Lower lobe of right lung (tissue), 2 donors: Measurements from ENCODE around the gene SRRD. TPM values are rescaled to one million over a fixed set of nuclear protein-coding genes. Genes with fewer than 3 reads are reported as not detected.

Experiments
- ATAC-seq, 2 donors: fragments of 200-7000 bp; cut with Tn5 transposase; one replicate each; pipeline ENCODE4 v1.9.1; 2020 to 2022; ENCODE audit warnings: mild to moderate bottlenecking in 2 of 2, moderate library complexity in 2 of 2
- DNase-seq: peaks from one replicate; pipeline ENCODE4 v3.0.0-alpha.2; 2020
- H3K27ac ChIP-seq: fragments of 200-600 bp; one replicate; pipeline ENCODE4 v1.8.0; 2022
- H3K27me3 ChIP-seq: fragments of 200-600 bp; one replicate; pipeline ENCODE4 v1.8.0; 2022; ENCODE audit warnings: low read depth
- H3K36me3 ChIP-seq: fragments of 200-600 bp; one replicate; pipeline ENCODE4 v1.8.0; 2022; ENCODE audit warnings: mild to moderate bottlenecking
- H3K4me1 ChIP-seq: fragments of 200-600 bp; one replicate; pipeline ENCODE4 v1.8.0; 2022
- H3K4me3 ChIP-seq: fragments of 200-600 bp; one replicate; pipeline ENCODE4 v1.8.0; 2022; ENCODE audit warnings: mild to moderate bottlenecking
- H3K9me3 ChIP-seq: fragments of 200-600 bp; one replicate; pipeline ENCODE4 v1.8.0; 2022
- intact Hi-C: fragments of 100-400 bp; cut with DNase I; formaldehyde crosslinking; loops from one replicate; pipeline ENCODE4 v1.11.0; 2022
- total RNA-seq: library from RNA; stranded (reverse); fragmentation: NEBNext Ultra II Directional; extraction: Animal tissue kit (Norgen Biotek cat#: 25700); gene quantifications from one replicate; pipeline ENCODE4 v1.2.1, GENCODE V29; 2021
- TF ChIP-seq, protein P1 (sequence below): fragments of 200-600 bp; IDR thresholded peaks from one replicate; pipeline ENCODE4 v1.8.0; 2022; ENCODE audit warnings: antibody characterized with exemption, mild to moderate bottlenecking
- donor health status: DM: no; HTN: yes; CAD: no; lungs with severe emphysema.

Gene SRRD
- total RNA-seq, 1 donor from 2014 or later = 18.1 TPM

GRCh38 chr22:26502688-26503561 is 19.2 kb downstream of the SRRD start:
- Histone ChIP-seq H3K4me1 (peaks cover 10% of the 10 kb centered on the region), H3K36me3 (peaks cover 100% of the 10 kb centered on the region), H3K4me3 (no peak overlapping the region), H3K27ac (no peak overlapping the region), H3K9me3 (no peaks in the 10 kb centered on the region), H3K27me3 (no peaks in the 10 kb centered on the region)
- peak; percentile 37 to 75 for ATAC-seq
- DNase-seq = no peak
- TF ChIP-seq, protein P1, sequence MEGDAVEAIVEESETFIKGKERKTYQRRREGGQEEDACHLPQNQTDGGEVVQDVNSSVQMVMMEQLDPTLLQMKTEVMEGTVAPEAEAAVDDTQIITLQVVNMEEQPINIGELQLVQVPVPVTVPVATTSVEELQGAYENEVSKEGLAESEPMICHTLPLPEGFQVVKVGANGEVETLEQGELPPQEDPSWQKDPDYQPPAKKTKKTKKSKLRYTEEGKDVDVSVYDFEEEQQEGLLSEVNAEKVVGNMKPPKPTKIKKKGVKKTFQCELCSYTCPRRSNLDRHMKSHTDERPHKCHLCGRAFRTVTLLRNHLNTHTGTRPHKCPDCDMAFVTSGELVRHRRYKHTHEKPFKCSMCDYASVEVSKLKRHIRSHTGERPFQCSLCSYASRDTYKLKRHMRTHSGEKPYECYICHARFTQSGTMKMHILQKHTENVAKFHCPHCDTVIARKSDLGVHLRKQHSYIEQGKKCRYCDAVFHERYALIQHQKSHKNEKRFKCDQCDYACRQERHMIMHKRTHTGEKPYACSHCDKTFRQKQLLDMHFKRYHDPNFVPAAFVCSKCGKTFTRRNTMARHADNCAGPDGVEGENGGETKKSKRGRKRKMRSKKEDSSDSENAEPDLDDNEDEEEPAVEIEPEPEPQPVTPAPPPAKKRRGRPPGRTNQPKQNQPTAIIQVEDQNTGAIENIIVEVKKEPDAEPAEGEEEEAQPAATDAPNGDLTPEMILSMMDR = peak; percentile 54
- intact Hi-C loops = no loop called here

- peaks cover 100% of the 10 kb centered on the region for H3K36me3 ChIP-seq
- TF ChIP-seq, protein P1 = no peak
- peaks cover 10% of the 10 kb centered on the region for H3K4me1 ChIP-seq
These were observed 20.1 kb downstream of the SRRD start for GRCh38 chr22:26503758-26504157.

DNA sequence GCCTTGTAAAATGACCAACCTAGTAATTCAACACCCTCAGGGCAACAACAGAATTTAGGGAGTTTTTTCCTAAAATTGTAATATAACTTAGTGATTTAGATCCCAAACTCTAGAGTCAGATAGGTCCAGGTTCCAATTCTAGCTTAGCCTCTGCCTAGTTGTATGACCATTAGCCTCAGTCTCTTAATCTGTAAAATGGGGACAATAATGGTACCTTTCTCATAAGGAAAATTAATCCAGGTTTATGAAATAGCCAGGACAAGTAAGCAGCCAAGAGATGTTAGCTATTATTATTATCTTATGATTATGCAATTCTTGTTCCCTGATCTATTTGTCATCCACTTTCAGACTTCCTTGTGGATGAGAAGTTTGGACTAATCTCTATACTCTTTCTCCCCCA is 24.5 kb downstream of the SRRD start:
- TF ChIP-seq, protein P1 = no peak
- peaks cover 25% of the 10 kb centered on the region for H3K4me1 ChIP-seq
- no peaks in the 10 kb centered on the region for H3K27me3 ChIP-seq
- no peaks in the 10 kb centered on the region for H3K9me3 ChIP-seq
- no peak overlapping the region for H3K4me3 ChIP-seq
- DNase-seq (no peak), ATAC-seq (no peak)
- intact Hi-C loops = no loop called here
- peaks cover 73% of the 10 kb centered on the region for H3K36me3 ChIP-seq
- no peak overlapping the region for H3K27ac ChIP-seq

More at GRCh38 chr22:26503758-26504157, 20.1 kb downstream of the SRRD start:
- H3K9me3 ChIP-seq = no peaks in the 10 kb centered on the region
- no peak for DNase-seq
- H3K27ac ChIP-seq = no peak overlapping the region
- intact Hi-C loops = no loop called here
- no peak for ATAC-seq
- no peaks in the 10 kb centered on the region for H3K27me3 ChIP-seq
- H3K4me3 ChIP-seq = no peak overlapping the region

DNA sequence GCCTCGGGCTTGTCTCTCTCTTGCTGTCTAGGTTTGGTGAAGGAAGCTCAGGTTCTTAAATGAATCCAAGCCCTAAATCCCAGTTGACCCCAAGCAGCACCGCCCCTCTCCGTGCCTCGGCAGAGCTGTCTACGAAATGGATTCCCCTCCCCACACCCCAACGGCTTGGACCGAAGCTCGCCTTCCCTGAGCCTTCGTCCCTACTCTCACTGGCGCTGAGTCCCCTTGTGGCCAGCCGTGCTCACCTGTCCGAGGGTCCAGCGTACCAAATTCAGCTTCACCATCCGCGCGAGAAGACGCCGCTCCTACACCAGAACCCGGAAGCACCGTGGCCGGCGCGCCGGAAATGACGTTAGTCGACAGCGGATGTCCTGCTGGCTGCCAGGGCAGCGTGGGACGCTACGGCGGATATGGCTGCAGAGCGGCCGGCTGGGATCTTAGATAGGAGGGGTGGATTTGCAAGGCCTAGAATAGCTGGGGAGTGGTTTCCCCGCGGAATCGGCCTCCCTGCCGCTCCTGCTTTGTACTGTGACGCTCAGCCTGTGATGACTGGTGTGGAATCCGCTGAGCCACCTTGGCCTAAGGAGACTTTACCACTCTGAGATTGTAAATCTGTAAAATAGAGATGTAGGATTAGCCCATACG is 28.6 kb downstream of the SRRD start, which contains the start of gene TFIP11:
TSS of gene TFIP11 (minus strand) at position 325 of the 645 bp plus-strand sequence. CDS start 2,201 bp downstream, outside the sequence.
- H3K4me1 ChIP-seq = peaks cover 24% of the 10 kb centered on the region
- intact Hi-C loops = no loop called here
- peak within 1 kb of the TSS; percentile 71 for H3K27ac ChIP-seq
- H3K9me3 ChIP-seq = no peaks in the 10 kb centered on the region
- TF ChIP-seq, protein P1 = no peak
- peaks cover 32% of the 10 kb centered on the region for H3K36me3 ChIP-seq
- no peaks in the 10 kb centered on the region for H3K27me3 ChIP-seq
- DNase-seq (peak; percentile 97), ATAC-seq (peak; percentile 98 to 100)
- peak within 1 kb of the TSS; percentile 74 for H3K4me3 ChIP-seq

DNA sequence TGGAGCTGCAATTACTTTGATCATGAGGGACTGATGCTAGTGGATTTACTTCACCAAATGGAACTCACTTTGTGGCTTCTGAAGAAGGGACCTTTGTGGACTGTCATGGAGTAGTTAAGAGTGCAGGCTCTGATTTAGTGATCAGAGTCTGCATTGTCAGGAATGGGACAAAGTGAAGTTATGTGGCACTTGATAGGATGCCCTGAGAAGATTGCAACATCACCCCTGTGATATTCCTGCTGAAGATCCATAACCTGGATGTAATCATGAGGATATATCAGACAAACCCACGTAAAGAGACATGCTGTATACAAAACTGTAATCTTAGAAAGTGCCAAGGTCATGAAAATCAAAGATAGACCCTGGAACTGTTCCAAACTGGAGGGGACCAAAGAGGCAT is 30.2 kb downstream of the SRRD start:
- ATAC-seq (no peak), DNase-seq (no peak)
- H3K27me3 ChIP-seq = no peaks in the 10 kb centered on the region
- TF ChIP-seq, protein P1 = no peak
- H3K27ac ChIP-seq = no peak overlapping the region
- H3K9me3 ChIP-seq = no peaks in the 10 kb centered on the region
- peaks cover 24% of the 10 kb centered on the region for H3K4me1 ChIP-seq
- no peak overlapping the region for H3K4me3 ChIP-seq
- peaks cover 16% of the 10 kb centered on the region for H3K36me3 ChIP-seq
- intact Hi-C loops = no loop called here
